Smooth muscle cell (in vitro differentiated cells): Measurements from ENCODE around the gene FGD4. TPM values are rescaled to one million over a fixed set of nuclear protein-coding genes. Genes with fewer than 3 reads are reported as not detected.
"Not testable (repeated sequence)": the region's sequence is repeated elsewhere in the genome, so short reads cannot be mapped to it uniquely, and the experiment has no call there.

ENCODE experiments used
- DNase-seq: peaks from one replicate; lab custom pipeline; 2025; ENCODE audit not compliant: unreplicated experiment; lab: John Stamatoyannopoulos, UW
- H2AFZ ChIP-seq: fragments of 200-600 bp; sonication (generic); 2 replicates; pipeline ENCODE4 v1.6.0; 2016; ENCODE audit warnings: antibody characterized with exemption, low read depth, mild to moderate bottlenecking
- H3F3A ChIP-seq: fragments of 200-600 bp; sonication (generic); 2 replicates; pipeline ENCODE4 v1.6.0; 2017; ENCODE audit warnings: antibody characterized with exemption, low read depth
- H3K27ac ChIP-seq: fragments of 200-600 bp; sonication (generic); 2 replicates; pipeline ENCODE4 v1.5.1; 2016; ENCODE audit warnings: low read depth, mild to moderate bottlenecking
- H3K27me3 ChIP-seq: fragments of 200-600 bp; sonication (generic); 2 replicates; pipeline ENCODE4 v1.6.1; 2016; ENCODE audit warnings: low read depth, mild to moderate bottlenecking
- H3K36me3 ChIP-seq: fragments of 200-600 bp; sonication (generic); 2 replicates; pipeline ENCODE4 v1.5.1; 2016; ENCODE audit warnings: low read depth
- H3K4me1 ChIP-seq: fragments of 200-600 bp; sonication (generic); 2 replicates; pipeline ENCODE4 v1.5.1; 2016; ENCODE audit warnings: low read depth
- H3K4me2 ChIP-seq: fragments of 200-600 bp; sonication (generic); 2 replicates; pipeline ENCODE4 v1.6.0; 2016; ENCODE audit warnings: mild to moderate bottlenecking
- H3K4me3 ChIP-seq: fragments of 200-600 bp; sonication (generic); 2 replicates; pipeline ENCODE4 v1.5.1; 2016; ENCODE audit warnings: mild to moderate bottlenecking
- H3K79me2 ChIP-seq: fragments of 200-600 bp; sonication (generic); 2 replicates; pipeline ENCODE4 v1.6.0; 2016; ENCODE audit warnings: low read depth, mild to moderate bottlenecking
- H3K9ac ChIP-seq: fragments of 200-600 bp; sonication (generic); 2 replicates; pipeline ENCODE4 v1.6.0; 2016; ENCODE audit warnings: low read depth
- H3K9me3 ChIP-seq: fragments of 200-600 bp; sonication (generic); replicated peaks from 2 replicates; pipeline ENCODE4 v1.5.1; 2016; ENCODE audit warnings: low read depth
- H4K20me1 ChIP-seq: fragments of 200-600 bp; sonication (generic); 2 replicates; pipeline ENCODE4 v1.6.0; 2016; ENCODE audit warnings: low read depth
- WGBS: methylation state at CpG from one replicate; pipeline ENCODE4 v1.1.7; 2016; ENCODE audit warnings: low lambda C conversion rate; 5-methylcytosine and 5-hydroxymethylcytosine counted together
- polyA plus RNA-seq: library from polyadenylated mRNA; unstranded; fragments of >200 nt; fragmentation: Nextera tagmentation; extraction: Ambion mirVana; gene quantifications from 2 replicates; pipeline ENCODE4 v1.2.1, GENCODE V29; 2016
- total RNA-seq: library from RNA; depleted of rRNA; stranded (reverse); fragments of >200 nt; gene quantifications from 2 replicates; pipeline ENCODE4 v1.2.3, GENCODE V29; 2014
- TF ChIP-seq, protein P1 (sequence below): fragments of 200-600 bp; sonication (generic); IDR thresholded peaks from 2 replicates; pipeline ENCODE4 v1.5.1; 2017; ENCODE audit warnings: borderline replicate concordance, mild to moderate bottlenecking, antibody characterized with exemption; ENCODE audit not compliant: insufficient read depth, poor library complexity, severe bottlenecking

Gene FGD4
- total and polyA plus RNA-seq, 2 experiments from 2014 or later, result 0.42 to 5.8 TPM

DNA sequence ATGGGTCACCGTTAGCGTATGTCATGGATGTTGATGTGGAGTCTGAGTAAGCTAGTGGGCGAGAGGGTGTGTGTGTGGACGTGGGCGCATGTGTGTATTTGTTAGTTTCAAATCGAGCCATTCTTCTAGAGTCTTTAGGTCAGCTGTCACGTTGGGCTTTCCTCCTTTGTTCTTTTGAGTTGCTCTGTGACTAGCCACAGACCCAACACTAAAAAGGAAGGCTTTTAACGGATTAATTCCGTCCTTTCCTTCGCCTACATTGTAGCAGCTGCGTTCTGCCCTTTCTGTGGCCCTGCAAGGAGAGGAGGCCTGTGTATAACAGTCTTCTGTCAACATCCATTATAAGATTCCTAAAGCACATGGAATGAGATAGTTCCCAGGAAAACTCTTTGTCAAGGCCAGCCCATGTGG, 162.6 kb downstream of the FGD4 start:
- Histone ChIP-seq H3K4me2 (peak overlapping the region; percentile 5), H3K4me3 (no peak overlapping the region), H3K27me3 (no peaks in the 10 kb centered on the region), H3K27ac (peak overlapping the region; percentile 22), H3K9ac (no peak overlapping the region), H3K4me1 (peaks cover 23% of the 10 kb centered on the region), H4K20me1 (no peaks in the 10 kb centered on the region), H3K9me3 (no peaks in the 10 kb centered on the region), H3K79me2 (no peaks in the 10 kb centered on the region), H3K36me3 (no peaks in the 10 kb centered on the region), H3F3A (no peaks in the 10 kb centered on the region), H2AFZ (no peak overlapping the region)
- DNase-seq, result no peak
- 46% methylated on average over 11 of the region's 11 CpGs for WGBS
- TF ChIP-seq, protein P1, sequence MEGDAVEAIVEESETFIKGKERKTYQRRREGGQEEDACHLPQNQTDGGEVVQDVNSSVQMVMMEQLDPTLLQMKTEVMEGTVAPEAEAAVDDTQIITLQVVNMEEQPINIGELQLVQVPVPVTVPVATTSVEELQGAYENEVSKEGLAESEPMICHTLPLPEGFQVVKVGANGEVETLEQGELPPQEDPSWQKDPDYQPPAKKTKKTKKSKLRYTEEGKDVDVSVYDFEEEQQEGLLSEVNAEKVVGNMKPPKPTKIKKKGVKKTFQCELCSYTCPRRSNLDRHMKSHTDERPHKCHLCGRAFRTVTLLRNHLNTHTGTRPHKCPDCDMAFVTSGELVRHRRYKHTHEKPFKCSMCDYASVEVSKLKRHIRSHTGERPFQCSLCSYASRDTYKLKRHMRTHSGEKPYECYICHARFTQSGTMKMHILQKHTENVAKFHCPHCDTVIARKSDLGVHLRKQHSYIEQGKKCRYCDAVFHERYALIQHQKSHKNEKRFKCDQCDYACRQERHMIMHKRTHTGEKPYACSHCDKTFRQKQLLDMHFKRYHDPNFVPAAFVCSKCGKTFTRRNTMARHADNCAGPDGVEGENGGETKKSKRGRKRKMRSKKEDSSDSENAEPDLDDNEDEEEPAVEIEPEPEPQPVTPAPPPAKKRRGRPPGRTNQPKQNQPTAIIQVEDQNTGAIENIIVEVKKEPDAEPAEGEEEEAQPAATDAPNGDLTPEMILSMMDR, result no peak

DNA sequence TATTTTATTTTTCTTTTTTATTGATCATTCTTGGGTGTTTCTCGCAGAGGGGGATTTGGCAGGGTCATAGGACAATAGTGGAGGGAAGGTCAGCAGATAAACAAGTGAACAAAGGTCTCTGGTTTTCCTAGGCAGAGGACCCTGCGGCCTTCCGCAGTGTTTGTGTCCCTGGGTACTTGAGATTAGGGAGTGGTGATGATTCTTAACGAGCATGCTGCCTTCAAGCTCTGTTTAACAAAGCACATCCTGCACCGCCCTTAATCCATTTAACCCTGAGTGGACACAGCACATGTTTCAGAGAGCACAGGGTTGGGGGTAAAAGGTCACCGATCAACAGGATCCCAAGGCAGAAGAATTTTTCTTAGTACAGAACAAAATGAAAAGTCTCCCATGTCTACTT, 163.1 kb downstream of the FGD4 start:
- H2AFZ ChIP-seq, H3K27me3 ChIP-seq, H3F3A ChIP-seq, DNase-seq, H3K9me3 ChIP-seq, H4K20me1 ChIP-seq, H3K79me2 ChIP-seq, H3K4me3 ChIP-seq, H3K4me2 ChIP-seq, H3K36me3 ChIP-seq, H3K9ac ChIP-seq: not testable (repeated sequence)
- H3K27ac ChIP-seq, result peak overlapping the region; percentile 22
- peaks cover 27% of the 10 kb centered on the region for H3K4me1 ChIP-seq
- 61% methylated on average over 5 of the region's 6 CpGs for WGBS

DNA sequence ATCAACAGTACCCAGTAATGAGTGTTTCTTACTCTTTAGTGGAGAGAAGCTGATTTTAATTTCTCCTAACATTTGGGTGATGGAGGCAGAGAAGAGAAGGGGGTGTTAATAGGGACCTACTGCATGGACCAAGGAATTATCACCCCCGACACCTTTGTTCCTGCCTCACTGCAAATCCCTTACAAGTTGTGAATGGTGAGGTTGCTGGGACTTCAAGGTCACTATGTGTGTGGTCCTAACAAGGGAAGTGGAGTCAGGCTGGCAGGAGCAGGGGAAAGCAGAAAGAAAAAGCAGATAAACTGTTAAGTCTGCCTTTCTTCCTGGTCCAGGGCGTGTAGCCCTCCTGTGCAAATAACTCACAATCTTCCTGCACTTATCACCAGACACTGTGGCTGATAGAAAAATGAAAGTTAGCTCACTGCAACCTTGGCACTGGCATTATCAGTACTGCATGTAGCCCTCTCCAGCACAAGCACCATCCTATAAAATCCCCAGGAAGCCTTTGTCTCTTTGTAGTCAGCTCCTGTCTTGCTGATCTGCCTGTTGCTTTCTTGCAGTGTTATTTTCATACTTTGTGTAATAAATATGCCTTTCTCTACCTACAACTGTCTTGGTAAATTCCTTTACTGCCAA, 167.4 kb downstream of the FGD4 start:
- no peaks in the 10 kb centered on the region for H3K27me3 ChIP-seq
- 48% methylated on average over 2 of the region's 2 CpGs for whole genome bisulfite sequencing

DNA sequence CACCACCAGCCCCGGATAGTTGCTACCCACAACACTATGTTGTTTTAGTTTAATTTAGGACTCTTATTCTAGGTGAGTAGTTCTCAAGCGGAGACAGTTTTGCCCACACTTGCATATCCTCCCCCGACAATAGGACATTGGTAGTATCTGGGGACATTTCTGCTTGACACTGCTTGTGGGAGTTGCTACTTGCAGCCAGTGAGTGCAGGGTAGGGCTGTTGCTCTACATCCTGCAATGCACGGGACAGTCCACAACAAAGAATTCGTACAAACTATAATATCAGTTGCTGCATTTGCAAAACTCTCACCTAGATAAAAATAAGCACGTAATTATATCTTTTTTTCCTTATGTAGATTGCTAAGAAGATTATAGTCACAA, 167.9 kb downstream of the FGD4 start:
- Histone ChIP-seq H3K36me3 (no peaks in the 10 kb centered on the region), H3K79me2 (no peaks in the 10 kb centered on the region), H3K9ac (no peak overlapping the region), H3K4me3 (no peak overlapping the region), H3K4me1 (peaks cover 26% of the 10 kb centered on the region), H3F3A (no peaks in the 10 kb centered on the region), H3K4me2 (peak overlapping the region; percentile 17), H2AFZ (no peak overlapping the region), H3K9me3 (no peaks in the 10 kb centered on the region), H4K20me1 (no peaks in the 10 kb centered on the region), H3K27ac (peak overlapping the region; percentile 92), H3K27me3 (no peaks in the 10 kb centered on the region)
- 88% methylated on average over 6 of the region's 6 CpGs for WGBS
- TF ChIP-seq, protein P1, result no peak
- no peak for DNase-seq

More for the DNA sequence above, 167.4 kb downstream of the FGD4 start:
- H3K9me3 ChIP-seq, result no peaks in the 10 kb centered on the region
- no peaks in the 10 kb centered on the region for H3F3A ChIP-seq
- TF ChIP-seq, protein P1, result no peak
- no peak overlapping the region for H3K4me3 ChIP-seq
- no peaks in the 10 kb centered on the region for H4K20me1 ChIP-seq
- no peak overlapping the region for H2AFZ ChIP-seq
- no peak for DNase-seq
- peak overlapping the region; percentile 17 for H3K4me2 ChIP-seq
- H3K4me1 ChIP-seq, result peaks cover 26% of the 10 kb centered on the region
- H3K9ac ChIP-seq, result no peak overlapping the region
- H3K36me3 ChIP-seq, result no peaks in the 10 kb centered on the region
- no peak overlapping the region for H3K27ac ChIP-seq
- no peaks in the 10 kb centered on the region for H3K79me2 ChIP-seq
